HG02885 (cell line): ENCODE data around the gene GTF2H1.

Experiments
- ATAC-seq: cut with Tn5 transposase; IDR thresholded peaks from one replicate; pipeline ENCODE4 v1.9.1; 2021; ENCODE audit warnings: mild to moderate bottlenecking; ENCODE audit not compliant: unreplicated experiment, poor library complexity

Gene GTF2H1

DNA sequence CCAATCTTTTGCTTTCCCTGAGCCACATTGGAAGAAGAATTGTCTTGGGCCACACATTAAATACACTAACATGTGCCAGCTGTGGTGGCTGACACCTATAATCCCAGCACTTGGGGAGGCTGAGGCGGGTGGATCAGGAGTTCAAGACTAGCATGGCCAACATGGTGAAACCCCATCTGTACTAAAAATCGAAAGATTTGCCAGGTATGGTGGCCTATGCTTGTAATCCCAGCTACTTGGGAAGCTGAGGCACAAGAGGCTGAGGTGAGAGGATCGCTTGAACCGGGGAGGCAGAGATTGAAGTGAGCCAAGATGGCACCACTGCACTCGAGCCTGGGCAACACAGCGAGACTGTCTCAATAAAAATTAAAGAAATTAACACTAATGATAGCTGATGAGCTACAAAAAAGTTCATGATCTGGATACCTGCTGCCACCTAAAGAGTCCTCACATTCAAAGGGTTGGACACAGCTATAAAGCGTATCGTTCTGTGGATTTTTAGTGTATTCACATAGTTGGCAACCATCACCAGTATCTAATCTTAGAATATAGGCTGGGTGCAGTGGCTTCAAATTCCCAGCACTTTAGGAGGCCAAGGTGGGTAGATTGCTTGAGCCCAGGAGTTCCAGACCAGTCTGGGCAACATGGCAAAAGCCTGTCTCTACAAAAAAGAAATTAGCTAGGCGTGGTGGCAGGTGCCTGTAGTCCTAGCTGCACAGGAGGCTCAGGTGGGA lies 86.4 kb downstream of the GTF2H1 start:
- no peak for ATAC-seq

DNA sequence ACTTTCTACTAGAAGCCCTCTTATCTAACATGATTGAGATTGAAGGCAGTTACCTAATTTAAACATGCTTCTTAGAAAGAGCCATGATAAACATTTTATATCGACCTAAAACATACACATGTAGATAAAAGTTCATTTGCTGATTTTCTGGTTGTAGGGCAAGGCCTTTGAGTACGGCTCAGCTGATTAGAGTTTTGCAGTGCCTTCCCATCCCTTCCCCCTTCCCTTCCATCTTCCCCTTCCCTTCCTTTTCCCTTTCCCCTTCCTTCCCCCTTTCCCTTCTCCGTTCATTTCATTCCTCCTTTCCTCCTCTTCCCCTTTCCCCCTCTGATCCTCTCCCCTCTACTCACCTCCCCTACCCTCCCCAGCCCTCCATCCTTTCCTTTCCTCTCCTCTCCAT lies 94.1 kb downstream of the GTF2H1 start:
- no peak for ATAC-seq
